PC-3 (cell line): Measurements from ENCODE around the gene SNAPC2. TPM values are rescaled to one million over a fixed set of nuclear protein-coding genes. Genes with fewer than 3 reads are reported as not detected.
A peak's percentile ranks its signal among the peaks of the same experiment; 100 is the strongest.

ENCODE experiments used
- ATAC-seq: fragments of 200-7000 bp; cut with Tn5 transposase; 2 replicates; pipeline ENCODE4 v1.9.1; 2020; ENCODE audit warnings: mild to moderate bottlenecking, moderate library complexity
- BruUV-seq: library from RNA; stranded (reverse); fragments of 400-500 nt; replicated peaks from 2 replicates; lab custom pipeline; 2021; lab: Mats Ljungman, UMichigan
- CTCF ChIA-PET: fragments of 300-600 bp; sonication (Branson Sonifier 250); formaldehyde crosslinking; loops from one replicate; lab custom pipeline; 2022; ENCODE audit warnings: antibody characterized with exemption; lab: Charles Lee
- POLR2A ChIA-PET: fragments of 300-600 bp; sonication (Branson Sonifier 250); formaldehyde crosslinking; loops from one replicate; lab custom pipeline; 2022; ENCODE audit warnings: antibody characterized with exemption; ENCODE audit not compliant: unreplicated experiment; lab: Charles Lee
- DNase-seq: peaks from one replicate; pipeline ENCODE4 v3.0.0-alpha.2; 2015
- H2AFZ ChIP-seq: fragments of 300-600 bp; sonication (generic); 2 replicates; pipeline ENCODE4 v1.6.0; 2016; ENCODE audit warnings: antibody characterized with exemption, low read length
- H3F3A ChIP-seq: fragments of 300-600 bp; sonication (generic); one replicate; pipeline ENCODE4 v1.6.0; 2017; ENCODE audit warnings: antibody characterized with exemption, low read length, control low read depth, mild to moderate bottlenecking; ENCODE audit not compliant: unreplicated experiment
- H3K27ac ChIP-seq: fragments of 300-600 bp; sonication (generic); 2 replicates; pipeline ENCODE4 v1.5.1; 2016; ENCODE audit warnings: mild to moderate bottlenecking, low read length
- H3K27me3 ChIP-seq: fragments of 300-600 bp; sonication (generic); 2 replicates; pipeline ENCODE4 v1.6.1; 2016; ENCODE audit warnings: low read length, mixed read lengths
- H3K36me3 ChIP-seq: fragments of 300-600 bp; sonication (generic); 2 replicates; pipeline ENCODE4 v1.6.1; 2016; ENCODE audit warnings: low read depth, mixed run types, low read length, mixed read lengths
- H3K4me1 ChIP-seq: fragments of 300-600 bp; sonication (generic); 2 replicates; pipeline ENCODE4 v1.5.1; 2016; ENCODE audit warnings: low read length; ENCODE audit not compliant: insufficient read depth
- H3K4me2 ChIP-seq: fragments of 300-600 bp; sonication (generic); 2 replicates; pipeline ENCODE4 v1.6.0; 2016; ENCODE audit warnings: low read length
- H3K4me3 ChIP-seq: fragments of 300-600 bp; sonication (generic); 2 replicates; pipeline ENCODE4 v1.5.1; 2016; ENCODE audit warnings: mild to moderate bottlenecking, low read length, mixed read lengths
- H3K79me2 ChIP-seq: fragments of 300-600 bp; sonication (generic); 2 replicates; pipeline ENCODE4 v1.6.1; 2017; ENCODE audit warnings: low read length, mixed read lengths
- H3K9ac ChIP-seq: fragments of 300-600 bp; sonication (generic); 2 replicates; pipeline ENCODE4 v1.6.0; 2016; ENCODE audit warnings: mild to moderate bottlenecking, low read length
- H3K9me2 ChIP-seq: fragments of 300-600 bp; sonication (generic); replicated peaks from 2 replicates; pipeline ENCODE4 v1.6.1; 2016; ENCODE audit warnings: mixed run types, low read length, mixed read lengths
- H3K9me3 ChIP-seq: fragments of 300-600 bp; sonication (generic); 2 replicates; pipeline ENCODE4 v1.6.1; 2016; ENCODE audit warnings: low read length, mixed read lengths
- H4K20me1 ChIP-seq: fragments of 300-600 bp; sonication (generic); 2 replicates; pipeline ENCODE4 v1.6.1; 2016; ENCODE audit warnings: low read length, mixed read lengths
- EZH2 ChIP-seq: fragments of 300-600 bp; sonication (generic); IDR thresholded peaks from one replicate; pipeline ENCODE4 v1.6.1; 2017; ENCODE audit warnings: antibody characterized with exemption, mild to moderate bottlenecking, low read length; ENCODE audit not compliant: unreplicated experiment
- EZH2phosphoT487 ChIP-seq: fragments of 300-600 bp; sonication (generic); IDR thresholded peaks from 2 replicates; pipeline ENCODE4 v1.6.1; 2018; ENCODE audit warnings: mild to moderate bottlenecking, antibody characterized with exemption, low read length, borderline replicate concordance
- intact Hi-C: fragments of 100-400 bp; cut with micrococcal nuclease; formaldehyde crosslinking; loops from 2 replicates; pipeline ENCODE4 v1.9.0; 2023
- total RNA-seq: library from RNA; depleted of rRNA; stranded (reverse); fragments of >200 nt; gene quantifications from 2 replicates; pipeline ENCODE4 v1.2.3, GENCODE V29; 2014
- TF ChIP-seq, protein P1 (sequence below): fragments of 300-600 bp; sonication (generic); conservative IDR thresholded peaks from 2 replicates; pipeline ENCODE4 v1.5.1; 2017; ENCODE audit warnings: antibody characterized with exemption, low read depth, mild to moderate bottlenecking, low read length

SNAPC2 gene
- total RNA-seq, 1 experiment from 2014 or later, result 40.1 TPM

DNA sequence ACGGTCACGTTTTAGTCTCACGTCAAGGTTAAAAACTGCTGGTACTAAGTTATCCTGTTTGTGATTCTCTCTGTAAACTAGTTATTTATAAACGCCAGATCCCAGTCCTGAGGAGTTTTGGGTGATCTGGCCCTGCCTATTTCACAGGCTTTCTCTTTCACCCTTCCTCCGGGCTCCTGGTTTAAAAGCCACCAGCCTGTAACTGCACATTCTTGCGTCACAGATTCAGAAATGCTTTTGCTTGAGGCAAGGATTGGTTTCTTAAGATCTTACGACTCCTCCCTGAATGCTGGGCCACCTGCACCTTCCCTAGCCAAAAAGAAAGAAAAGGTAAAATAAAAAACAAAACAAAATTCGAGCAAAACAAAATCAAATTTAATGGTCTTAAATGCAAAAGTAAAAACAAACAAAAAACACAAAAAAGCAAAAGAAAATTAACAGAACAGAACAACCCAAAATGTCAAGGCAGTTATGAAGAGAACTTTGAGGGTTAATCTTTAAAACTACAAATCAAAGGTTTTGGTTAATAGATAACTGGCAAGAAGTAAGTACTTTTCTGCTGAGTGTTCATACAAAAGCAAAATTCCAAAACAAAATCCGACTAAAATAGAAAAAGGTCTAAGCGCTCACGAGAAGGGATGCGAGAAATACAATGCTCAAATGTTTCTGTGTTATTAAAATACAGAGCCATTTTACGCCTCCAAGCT lies 41.9 kb downstream of the SNAPC2 start:
- ChIA-PET POLR2A (no interaction called here), CTCF (no interaction called here)
- Histone ChIP-seq H3K4me2 (no peak overlapping the region), H3K27me3 (no peaks in the 10 kb centered on the region), H3K4me3 (no peak overlapping the region), H3K79me2 (no peaks in the 10 kb centered on the region), H3F3A (peaks cover 7% of the 10 kb centered on the region), H4K20me1 (no peaks in the 10 kb centered on the region), H3K9ac (no peak overlapping the region), H2AFZ (no peak overlapping the region), H3K36me3 (peaks cover 54% of the 10 kb centered on the region), H3K27ac (no peak overlapping the region), H3K4me1 (peaks cover 8% of the 10 kb centered on the region; the same call in 1 of the 2 replicates), H3K9me3 (no peaks in the 10 kb centered on the region), H3K9me2 (no peaks in the 10 kb centered on the region)
- ATAC-seq (no peak), DNase-seq (no peak)
- no TSS peak for BruUV-seq
- TF ChIP-seq, protein P1, sequence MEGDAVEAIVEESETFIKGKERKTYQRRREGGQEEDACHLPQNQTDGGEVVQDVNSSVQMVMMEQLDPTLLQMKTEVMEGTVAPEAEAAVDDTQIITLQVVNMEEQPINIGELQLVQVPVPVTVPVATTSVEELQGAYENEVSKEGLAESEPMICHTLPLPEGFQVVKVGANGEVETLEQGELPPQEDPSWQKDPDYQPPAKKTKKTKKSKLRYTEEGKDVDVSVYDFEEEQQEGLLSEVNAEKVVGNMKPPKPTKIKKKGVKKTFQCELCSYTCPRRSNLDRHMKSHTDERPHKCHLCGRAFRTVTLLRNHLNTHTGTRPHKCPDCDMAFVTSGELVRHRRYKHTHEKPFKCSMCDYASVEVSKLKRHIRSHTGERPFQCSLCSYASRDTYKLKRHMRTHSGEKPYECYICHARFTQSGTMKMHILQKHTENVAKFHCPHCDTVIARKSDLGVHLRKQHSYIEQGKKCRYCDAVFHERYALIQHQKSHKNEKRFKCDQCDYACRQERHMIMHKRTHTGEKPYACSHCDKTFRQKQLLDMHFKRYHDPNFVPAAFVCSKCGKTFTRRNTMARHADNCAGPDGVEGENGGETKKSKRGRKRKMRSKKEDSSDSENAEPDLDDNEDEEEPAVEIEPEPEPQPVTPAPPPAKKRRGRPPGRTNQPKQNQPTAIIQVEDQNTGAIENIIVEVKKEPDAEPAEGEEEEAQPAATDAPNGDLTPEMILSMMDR, result no peak
- TF ChIP-seq EZH2 (no peak), EZH2phosphoT487 (no peak)
- intact Hi-C loops, result no loop called here

DNA sequence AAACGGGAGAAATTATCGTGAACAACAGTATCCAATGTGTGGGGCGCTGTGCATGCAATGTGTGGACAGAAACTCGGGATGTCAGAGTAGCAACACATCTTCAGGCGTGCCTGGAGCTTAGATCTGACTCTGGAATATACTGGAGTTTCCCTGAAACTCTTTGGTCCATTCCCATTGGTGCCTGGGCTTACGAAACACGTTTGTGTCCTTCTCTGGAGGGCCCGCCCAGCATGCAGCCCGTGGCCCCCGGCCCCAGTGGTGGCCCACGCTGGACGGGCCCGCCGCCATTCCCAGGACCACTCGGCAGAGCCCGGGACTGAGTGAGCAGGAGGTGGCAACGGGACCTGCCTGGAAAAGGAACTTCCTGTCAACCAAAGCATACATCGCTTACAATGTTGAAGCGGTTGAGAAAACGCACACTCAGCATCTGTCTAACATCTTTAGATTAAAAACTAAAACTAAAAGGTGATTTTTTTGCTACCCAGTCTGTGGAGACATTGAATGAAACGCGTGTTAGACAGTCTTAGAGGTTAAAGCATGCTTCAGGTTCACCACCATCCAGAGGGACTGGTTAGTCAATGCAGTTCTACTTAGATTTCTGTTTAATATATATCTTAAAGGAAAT lies 42.6 kb downstream of the SNAPC2 start:
- BruUV-seq, result TSS peak; percentile 25
- Histone ChIP-seq H4K20me1 (no peaks in the 10 kb centered on the region), H3K4me3 (no peak overlapping the region), H3K36me3 (peaks cover 61% of the 10 kb centered on the region), H3K27ac (no peak overlapping the region), H3K79me2 (no peaks in the 10 kb centered on the region), H3K9me3 (no peaks in the 10 kb centered on the region), H3K9ac (no peak overlapping the region), H2AFZ (no peak overlapping the region), H3K9me2 (no peaks in the 10 kb centered on the region), H3K4me1 (peaks cover 8% of the 10 kb centered on the region; the same call in 1 of the 2 replicates), H3F3A (peaks cover 7% of the 10 kb centered on the region), H3K4me2 (no peak overlapping the region), H3K27me3 (no peaks in the 10 kb centered on the region)
- TF ChIP-seq, protein P1, result no peak
- TF ChIP-seq EZH2 (no peak), EZH2phosphoT487 (no peak)
- CTCF ChIA-PET, result no interaction called here
- no peak for DNase-seq
- POLR2A ChIA-PET, result no interaction called here
- intact Hi-C loops, result no loop called here
- no peak for ATAC-seq

DNA sequence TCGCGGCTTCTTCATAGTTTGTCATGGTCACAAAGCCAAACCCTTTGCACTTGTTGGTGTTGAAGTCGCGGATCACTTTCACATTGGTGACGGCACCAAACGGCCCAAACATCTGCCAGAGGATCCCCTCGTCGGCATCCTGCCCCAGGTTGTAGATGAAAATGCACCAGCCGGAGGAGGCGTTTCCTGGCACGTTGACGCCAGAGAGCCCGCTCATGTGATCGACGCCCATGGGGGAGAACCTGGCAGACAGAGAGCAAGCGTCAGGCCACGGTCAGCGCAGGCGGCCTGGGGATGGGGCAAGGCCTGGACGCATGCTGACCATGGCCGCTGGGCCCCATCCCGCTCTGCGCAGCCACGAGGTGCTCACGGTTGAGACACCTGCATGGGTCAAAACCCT lies 43.4 kb downstream of the SNAPC2 start:
- no TSS peak for BruUV-seq
- CTCF ChIA-PET, result no interaction called here
- Histone ChIP-seq H2AFZ (no peak overlapping the region), H3F3A (peaks cover 7% of the 10 kb centered on the region), H3K9ac (no peak overlapping the region), H3K27me3 (no peaks in the 10 kb centered on the region), H3K9me3 (no peaks in the 10 kb centered on the region), H4K20me1 (no peaks in the 10 kb centered on the region), H3K4me1 (peaks cover 8% of the 10 kb centered on the region; the same call in 1 of the 2 replicates), H3K4me3 (no peak overlapping the region), H3K9me2 (no peaks in the 10 kb centered on the region), H3K36me3 (peaks cover 62% of the 10 kb centered on the region), H3K27ac (no peak overlapping the region), H3K4me2 (no peak overlapping the region), H3K79me2 (no peaks in the 10 kb centered on the region)
- TF ChIP-seq EZH2phosphoT487, result no peak
- TF ChIP-seq, protein P1, result no peak
- DNase-seq, result no peak
- intact Hi-C loops, result no loop called here
- no peak for ATAC-seq
- POLR2A ChIA-PET, result no interaction called here
